OCI-LY7 (cell line): ENCODE results near the gene MKKS.

ENCODE experiments used
- CTCF ChIP-seq: fragments of 200-600 bp; sonication (generic); conservative IDR thresholded peaks from 2 replicates; pipeline ENCODE4 v1.5.1; 2014; ENCODE audit warnings: mild to moderate bottlenecking, antibody characterized with exemption, low read length, moderate library complexity, mixed read lengths
- EZH2phosphoT487 ChIP-seq: fragments of 200-600 bp; sonication (generic); IDR thresholded peaks from 2 replicates; pipeline ENCODE4 v1.6.1; 2018; ENCODE audit warnings: low read depth, borderline replicate concordance, mild to moderate bottlenecking, mixed run types, antibody characterized with exemption, low read length, moderate library complexity, mixed read lengths

- TF ChIP-seq CTCF (no peak), EZH2phosphoT487 (no peak)
These were observed 1.1 kb upstream of the MKKS start, which contains the start of gene SLX4IP for GRCh38 chr20:10434832-10435812.
